PC-9 (cell line): ENCODE data around the gene CACNA1A.

Source experiments
- CTCF ChIP-seq: fragments of 200-600 bp; sonication (generic); conservative IDR thresholded peaks from 2 replicates; pipeline ENCODE4 v1.6.1; 2017; ENCODE audit warnings: mixed run types, antibody characterized with exemption, mild to moderate bottlenecking, moderate library complexity
- EZH2 ChIP-seq: fragments of 200-600 bp; sonication (generic); IDR thresholded peaks from 2 replicates; pipeline ENCODE4 v1.8.0; 2017; ENCODE audit warnings: antibody characterized with exemption, low read depth

GRCh38 chr19:13373599-13373998 lies 132.7 kb downstream of the CACNA1A start:
- no peak for TF ChIP-seq CTCF
- TF ChIP-seq EZH2 = no peak
